HG03442 (cell line): ENCODE data around the gene FAHD1.
"Not testable (repeated sequence)": the region's sequence is repeated elsewhere in the genome, so short reads cannot be mapped to it uniquely, and the experiment has no call there.

Experiments used
- ATAC-seq: cut with Tn5 transposase; IDR thresholded peaks from one replicate; pipeline ENCODE4 v1.9.1; 2021; ENCODE audit warnings: mild to moderate bottlenecking, moderate library complexity; ENCODE audit not compliant: unreplicated experiment

The FAHD1 gene

DNA sequence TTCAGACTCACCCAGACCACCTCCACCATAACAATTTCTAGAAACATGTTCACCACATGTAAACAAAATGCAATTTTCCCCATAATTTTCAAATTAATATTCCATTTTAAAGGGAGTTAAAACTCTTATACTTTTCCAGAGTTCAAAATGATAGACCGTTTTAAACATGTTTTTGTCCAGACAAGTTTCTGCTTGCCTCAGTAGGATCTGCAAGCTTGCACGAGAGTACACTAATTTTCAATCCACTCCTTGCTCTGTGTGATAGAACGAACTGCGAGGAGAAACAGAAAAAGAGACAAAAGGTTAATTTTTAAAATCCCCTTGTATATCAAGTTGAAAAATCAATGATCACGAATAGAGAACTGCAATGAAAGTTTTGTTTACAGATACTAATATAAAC lies 7.1 kb downstream of the FAHD1 start:
- no peak for ATAC-seq

DNA sequence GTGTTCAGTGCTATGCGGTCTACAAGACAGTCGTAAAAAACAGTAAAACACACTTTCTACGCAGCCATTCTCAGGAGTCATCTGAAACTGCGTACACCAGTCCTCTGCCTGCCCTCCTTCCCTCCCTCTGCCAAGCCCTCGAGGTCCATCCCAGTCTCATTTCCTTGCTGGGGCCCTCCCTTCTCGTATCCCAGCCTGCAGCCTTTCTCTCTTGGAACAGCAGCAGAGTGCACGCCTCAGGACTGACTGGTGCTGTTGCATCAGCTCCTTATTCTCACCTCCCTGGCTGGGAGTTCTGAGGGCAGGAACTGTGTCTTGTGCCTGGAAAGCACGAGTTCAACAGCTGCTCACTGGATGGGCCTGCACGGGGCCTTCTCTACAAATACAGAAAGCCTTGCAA lies 12.5 kb downstream of the FAHD1 start:
- no peak for ATAC-seq

DNA sequence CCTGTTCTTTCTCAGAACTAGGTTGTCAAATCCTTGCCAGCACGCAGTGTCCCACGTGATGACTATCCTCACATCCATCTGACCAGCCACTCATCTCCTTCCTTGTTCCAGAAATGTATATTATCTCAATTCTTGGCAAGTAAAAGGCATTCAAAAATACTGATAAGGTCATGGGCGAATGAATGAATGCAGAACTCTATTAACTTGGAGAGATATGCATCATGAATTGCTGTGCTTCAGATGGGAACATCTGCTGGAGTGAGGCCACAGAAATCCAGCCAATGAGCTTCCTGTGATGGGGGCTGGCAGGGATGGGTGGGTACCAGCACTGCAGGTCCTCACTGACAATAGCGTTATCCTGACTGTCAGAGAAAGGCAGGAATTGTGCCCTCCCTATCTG lies 19.0 kb downstream of the FAHD1 start:
- ATAC-seq = no peak

DNA sequence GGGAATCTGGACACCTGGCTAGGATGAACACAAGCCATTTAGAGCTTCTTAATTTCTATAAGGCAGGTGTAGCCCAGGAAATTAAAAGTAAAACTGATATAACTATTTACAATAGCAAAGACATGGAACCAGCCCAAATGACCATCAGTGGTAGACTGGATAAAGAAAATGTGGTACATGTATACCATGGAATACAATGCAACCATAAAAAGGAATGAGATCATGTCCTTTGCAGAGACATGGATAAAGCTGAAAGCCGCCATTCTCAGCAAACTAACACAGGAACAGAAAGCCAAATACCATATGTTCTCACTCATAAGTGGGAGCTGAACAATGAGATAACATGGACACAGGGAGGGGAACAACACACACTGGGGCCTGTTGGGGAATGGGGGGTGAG lies 19.4 kb downstream of the FAHD1 start:
- ATAC-seq = no peak

DNA sequence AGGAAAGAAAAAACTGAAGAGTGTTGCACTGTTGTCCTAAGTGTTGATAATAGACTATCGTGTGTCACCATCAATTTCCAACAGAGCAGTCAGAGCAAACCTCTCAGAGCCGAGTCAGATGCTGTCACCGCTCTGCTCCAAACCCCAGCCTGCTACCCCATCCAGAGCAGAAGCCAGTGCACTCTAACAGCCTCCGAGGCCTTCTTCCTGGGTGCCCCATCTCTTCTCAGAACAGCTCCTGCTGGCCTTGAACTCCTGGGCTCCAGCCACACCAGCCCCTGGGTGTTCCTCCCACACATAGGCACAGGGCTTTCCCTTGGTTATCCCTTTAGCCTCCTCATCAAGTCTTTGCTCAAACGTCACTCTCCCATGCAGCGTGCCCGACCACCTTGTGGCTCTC lies 24.0 kb downstream of the FAHD1 start:
- no peak for ATAC-seq

DNA sequence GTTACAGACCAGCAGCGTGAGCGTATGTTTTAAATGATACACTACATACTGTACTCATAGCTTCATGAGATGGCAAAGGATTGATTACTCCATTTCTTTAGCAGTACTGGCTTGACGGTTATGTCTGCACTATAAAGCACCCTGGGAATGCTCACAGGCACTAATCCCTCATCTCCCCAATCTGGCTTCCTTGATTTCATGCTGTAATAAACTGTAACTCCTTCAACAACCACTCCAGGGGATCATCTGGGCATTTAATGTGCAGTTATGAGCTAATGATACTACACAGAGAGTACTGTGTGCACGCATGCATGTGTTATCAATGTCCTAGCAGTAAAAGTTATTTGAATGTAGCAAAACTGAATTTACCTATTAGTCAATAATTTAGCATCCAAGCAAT lies 24.8 kb downstream of the FAHD1 start:
- ATAC-seq = no peak

DNA sequence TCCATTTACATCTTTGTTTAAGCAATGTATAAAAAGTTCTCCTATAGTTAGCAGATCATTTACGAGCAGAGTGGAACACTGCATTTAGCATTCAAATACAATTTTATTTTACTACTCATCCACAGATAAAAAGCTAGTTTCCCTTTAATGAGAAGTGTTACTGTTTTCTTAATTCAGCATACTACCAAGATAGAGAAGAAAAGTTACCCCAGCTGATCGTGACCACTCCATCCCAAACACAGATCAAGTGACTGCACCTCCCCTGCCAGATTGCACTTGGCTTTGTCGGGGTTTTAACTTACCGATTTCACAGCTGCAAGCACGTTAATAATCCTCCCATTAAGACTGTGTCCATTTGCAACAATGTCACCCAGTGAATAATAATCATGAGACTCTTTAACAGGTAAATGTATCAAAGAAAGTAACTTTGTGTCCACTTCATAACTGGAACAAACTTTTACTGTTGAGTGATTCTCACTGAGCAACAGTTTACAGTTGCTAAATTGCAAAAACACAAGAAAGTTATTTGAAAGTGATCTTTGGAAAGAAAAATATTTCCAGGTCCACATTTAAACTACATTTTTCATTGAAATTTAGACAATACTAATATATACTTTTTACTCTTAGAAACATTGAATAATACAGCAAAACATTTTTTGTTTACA lies 30.6 kb downstream of the FAHD1 start:
- no peak for ATAC-seq

DNA sequence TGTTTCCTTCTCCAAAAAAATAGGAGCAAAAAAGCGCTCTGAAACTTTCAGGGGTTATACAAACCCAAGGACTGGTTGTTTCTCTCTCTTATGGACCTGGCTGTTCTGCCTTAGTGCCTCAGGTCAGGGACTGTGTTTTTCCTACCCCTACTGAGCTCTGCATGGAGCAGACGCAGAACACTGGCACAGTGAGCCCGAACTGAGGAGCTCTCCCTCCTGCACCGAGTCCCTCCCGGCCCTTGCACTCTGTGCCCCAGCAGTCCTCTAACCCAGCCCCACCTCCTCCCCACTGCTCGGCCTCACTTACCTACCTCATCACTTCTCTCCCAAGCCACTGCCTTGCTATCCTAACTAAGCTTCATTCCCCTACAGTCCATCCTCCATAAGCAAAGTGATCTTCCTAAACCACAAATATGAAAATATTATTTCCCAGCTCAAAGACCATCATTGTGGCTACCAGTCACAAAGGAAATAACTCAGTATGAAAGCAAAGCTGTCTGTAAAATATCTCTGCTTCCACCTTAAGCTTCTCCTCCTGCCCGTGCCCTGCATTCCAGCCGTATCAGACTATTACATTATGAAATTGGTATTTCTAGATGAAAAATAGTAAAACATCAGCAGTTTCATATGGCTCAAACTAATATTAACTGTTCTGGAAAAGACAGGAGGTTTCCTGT lies 31.3 kb downstream of the FAHD1 start:
- ATAC-seq = no peak

DNA sequence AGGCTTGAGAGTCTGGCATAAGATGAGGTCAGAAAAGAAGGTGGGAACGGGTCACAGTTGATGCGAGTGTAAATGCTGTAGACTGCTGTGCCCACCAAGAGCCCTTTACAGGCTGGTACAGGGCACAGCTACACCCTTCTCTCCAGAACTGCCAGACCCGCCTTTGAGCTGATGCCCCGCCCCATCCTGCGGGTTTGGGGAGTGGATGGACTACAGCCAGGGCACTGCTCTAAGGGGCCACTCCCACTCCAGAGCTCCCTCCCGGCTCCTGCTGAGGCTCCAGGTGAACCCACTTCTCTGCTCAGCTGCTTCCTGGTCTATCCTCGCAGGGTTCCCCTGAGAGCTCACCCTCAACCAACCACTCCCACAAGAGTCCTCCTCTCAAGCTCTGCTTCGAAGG lies 32.6 kb downstream of the FAHD1 start:
- ATAC-seq = no peak

DNA sequence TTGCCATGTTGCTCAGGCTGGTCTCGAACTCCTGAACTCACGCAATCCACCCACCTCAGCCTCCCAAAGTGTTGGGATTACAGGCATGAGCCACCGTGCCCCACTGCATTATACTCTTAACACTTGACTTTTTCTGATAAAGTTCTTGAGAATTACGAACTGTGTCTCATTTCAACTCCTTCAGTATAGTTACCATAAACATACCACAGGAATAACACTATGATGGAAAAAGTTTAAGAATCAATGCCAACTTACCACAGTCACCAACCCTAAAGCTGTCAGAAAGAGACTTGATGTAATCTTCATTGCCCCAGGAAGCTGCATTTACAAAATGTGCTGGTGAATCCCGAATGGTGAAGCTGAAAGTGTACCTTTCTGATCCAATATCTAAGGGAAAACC lies 34.7 kb downstream of the FAHD1 start:
- ATAC-seq = no peak

DNA sequence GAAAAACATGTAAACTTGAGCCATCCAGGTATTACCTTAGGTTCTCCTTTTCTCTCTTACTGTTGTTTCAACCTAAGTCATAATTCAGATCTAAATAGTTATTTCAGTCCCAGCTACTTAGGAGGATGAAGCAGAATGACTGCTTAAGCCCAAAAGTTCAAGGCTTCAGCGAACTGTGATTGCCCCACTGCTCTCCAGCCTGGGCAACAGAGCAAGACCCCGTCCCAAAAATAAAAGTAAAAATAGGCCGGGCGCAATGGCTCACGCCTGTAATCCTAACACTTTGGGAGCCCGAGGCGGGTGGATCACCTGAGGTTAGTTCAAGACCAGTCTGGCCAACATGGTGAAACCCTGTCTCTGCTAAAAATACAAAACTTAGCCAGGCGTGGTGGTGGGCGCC lies 35.4 kb downstream of the FAHD1 start:
- ATAC-seq = no peak

DNA sequence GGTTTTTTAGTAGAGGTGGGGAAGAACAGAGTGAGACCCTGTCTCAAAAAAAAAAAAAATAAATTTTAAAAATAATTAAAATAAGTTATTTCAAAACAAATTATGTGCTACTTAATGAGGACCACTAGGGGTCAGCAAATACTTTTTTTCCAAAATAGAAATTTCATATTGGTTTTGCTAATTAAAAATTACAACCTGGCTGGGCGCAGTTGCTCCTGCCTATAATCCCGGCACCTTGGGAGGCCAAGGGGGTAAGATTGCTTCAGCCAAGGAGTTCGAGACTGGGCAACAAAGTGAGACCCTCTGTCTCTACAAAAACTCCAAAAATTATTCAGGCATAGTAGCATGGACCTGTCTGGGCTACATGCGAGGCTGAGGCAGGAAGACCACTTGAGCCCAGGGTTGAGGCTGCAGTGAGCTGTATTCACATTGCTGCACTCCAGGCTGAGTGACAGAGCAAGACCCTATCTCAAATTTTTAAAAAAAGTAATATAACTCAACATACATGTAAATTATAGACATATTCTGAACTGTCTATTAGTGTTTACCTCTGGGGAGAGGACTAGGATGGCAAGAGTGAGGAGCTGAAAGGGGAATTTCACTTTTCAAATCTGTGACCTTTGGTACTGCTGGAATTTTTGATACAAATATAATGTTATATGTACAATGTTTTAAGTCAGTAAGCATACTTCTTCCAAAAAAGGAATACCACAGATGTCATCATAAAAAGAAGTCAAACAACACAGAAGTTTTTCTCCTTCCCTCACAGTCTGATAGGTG lies 36.9 kb downstream of the FAHD1 start:
- no peak for ATAC-seq

DNA sequence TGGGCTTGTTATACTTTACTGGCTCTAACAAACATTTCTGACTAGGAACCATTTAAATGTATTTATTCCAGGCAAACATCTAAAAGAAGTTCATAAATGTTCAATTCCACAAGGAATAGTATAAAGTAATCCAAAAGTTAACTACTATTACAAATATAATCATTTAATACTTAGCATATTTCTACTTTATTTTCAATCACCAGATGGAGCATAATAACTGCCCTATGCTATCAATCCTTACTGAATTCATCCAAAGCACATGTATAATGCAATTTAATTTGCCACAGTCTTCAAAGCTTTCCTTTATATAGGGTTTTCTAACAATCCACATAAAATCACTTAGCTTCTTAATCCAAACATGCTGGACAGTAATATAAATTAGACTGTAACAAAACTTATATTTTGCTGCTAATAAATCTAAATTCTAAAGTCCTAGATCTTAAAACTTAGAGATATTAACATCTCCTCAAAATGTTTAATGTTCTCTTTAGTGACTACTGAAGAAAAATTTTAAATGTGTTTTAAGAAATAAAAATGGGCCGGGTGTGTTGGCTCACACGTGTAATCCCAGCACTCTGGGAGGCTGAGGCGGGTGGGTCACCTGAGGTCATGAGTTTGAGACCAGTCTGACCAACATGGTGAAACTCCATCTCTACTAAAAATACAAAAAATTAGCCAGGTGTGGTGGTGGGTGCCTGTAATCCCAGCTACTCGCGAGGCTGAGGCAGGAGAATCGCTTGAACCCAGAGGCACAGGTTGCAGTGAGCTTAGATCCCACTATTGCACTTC lies 39.1 kb downstream of the FAHD1 start:
- no peak for ATAC-seq

DNA sequence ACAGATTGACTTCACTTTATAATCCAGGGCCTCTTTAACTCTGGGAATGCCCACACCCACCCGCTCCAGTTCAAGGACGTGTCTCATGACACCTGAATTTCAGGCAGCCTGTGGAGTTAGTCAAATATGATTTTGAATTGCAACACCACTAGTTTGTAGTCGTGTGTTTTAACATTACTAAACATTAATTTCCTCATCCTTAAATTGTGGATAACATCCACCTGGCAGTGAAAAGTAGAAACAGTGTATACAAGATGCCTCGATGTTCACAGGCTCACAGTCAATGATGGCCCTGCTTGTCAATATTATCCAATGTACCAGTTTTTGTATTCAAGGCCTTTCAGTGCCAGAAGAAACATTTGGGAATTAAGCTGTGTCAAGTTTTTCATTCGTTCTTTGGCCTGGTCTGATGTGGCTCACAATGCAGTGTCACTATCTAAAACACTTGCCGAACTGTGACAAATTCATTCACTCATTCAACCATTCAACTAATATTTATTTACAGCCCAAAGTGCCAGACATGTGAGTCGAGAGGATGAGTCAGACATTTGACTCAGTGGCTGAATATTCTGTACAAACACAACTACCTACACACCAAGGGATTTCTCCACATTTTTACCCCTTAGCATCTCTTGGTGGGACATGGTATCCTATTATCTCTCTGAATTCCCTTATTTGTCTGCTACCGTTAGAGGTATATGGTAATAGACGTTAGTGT lies 43.5 kb downstream of the FAHD1 start:
- no peak for ATAC-seq

DNA sequence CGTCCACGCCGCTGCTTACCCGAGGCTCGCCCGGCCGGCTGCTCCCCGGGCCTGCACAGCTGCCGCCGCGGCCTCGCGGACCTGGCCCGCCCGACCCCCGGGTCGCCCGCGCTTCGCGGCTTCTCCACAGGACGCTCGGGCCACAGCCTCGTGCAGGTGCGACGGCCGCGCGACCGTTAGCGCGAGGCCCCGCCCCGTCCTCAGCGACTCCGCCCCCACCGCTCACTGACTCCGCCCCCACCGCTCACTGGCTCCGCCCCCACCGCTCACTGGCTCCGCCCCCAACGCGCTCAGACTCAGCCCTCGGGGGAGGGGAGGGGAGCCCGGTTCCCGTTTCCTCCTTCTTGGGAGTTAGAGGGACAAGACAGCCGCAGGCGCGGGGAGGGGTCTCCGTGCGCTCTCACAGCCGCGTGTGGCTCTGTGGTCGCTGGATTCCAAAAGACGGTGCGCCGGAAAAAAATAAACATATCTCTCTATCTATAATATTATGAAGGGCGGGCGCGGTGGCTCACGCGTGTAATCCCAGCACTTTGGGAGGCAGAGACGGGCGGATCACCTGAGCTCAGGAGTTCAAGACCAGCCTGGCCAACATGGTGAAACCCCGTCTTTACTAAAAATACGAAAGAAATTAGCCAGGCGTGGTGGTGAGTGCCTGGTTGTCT lies 45.1 kb downstream of the FAHD1 start, which contains the start of gene MEIOB:
Gene MEIOB, minus strand, starts transcription at position 191 of the 662 bp plus-strand sequence. CDS start 3,989 bp downstream, outside the sequence.
- no peak for ATAC-seq

DNA sequence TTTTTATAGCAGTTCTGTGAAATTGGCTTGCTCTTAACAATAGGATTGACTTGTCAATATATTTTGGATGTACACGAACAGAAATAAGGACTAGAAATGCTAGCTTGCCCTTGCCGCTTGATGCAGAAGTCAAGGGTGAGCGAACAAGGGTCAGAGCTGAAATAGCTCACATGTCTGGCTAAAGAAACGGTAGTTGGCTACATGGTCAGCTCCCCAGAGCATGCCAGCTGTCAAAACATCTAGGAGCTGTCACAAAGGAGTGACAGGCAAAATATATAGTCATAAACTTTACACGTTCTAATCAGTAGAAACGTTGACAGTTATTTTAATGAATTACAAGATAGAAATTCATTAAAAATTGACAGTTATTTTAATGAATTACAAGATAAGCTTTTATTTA lies 47.8 kb downstream of the FAHD1 start:
- ATAC-seq = no peak

DNA sequence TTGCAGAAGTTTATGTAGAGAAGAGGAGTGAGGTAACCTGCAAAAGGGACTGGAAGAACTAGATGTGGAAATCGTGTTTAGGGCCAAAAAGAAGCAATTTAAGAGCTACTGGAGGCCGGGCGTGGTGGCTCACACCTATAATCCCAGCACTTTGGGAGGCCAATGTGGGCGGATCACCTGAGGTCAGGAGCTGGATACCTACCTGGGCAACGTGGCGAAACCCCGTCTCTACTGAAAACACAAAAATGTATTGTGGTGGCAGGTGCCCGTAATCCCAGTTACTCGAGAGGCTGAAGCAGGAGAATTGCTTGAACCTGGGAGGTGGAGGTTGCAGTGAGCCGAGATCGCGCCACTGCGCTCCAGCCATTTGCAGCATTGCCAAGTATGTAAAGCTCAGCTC lies 49.1 kb downstream of the FAHD1 start:
- not testable (repeated sequence) for ATAC-seq

DNA sequence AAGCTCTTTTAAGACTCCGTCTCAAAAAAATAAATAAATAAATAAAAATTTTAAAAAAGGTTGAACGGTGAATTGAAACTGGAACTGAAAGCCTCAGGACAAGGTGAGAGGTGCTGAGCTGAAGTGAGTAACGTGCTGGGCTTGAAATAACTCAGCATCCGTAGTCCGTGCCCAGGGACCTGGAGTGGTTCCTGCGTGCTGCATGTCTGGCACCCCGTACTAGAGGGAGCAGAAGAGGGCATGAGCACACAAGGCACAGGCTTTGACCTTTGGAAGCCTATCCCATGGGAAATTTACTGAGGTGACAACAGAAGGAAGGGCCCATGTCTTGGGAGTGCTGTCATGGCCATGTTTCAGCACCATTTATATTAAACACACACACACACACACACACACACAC lies 49.5 kb downstream of the FAHD1 start:
- ATAC-seq = no peak

DNA sequence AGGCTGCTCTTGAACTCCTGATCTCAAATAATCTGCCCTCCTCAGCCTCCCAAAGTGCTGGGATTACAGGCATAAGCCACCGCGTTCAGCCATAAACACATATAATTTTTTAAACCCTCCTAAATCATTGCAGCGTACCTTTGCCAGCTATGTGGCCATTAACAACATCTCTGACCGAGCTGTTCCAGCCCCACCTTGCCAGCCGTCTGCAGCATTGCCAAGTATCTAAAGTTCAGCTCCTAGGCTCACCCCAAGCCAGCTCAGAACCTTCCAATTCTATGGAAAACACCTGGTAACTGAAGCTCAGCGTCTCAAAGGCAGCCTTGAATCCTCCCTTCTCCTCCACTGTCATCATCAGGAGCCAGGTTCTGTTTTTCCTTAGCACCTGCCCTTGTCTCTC lies 50.1 kb downstream of the FAHD1 start:
- no peak for ATAC-seq

DNA sequence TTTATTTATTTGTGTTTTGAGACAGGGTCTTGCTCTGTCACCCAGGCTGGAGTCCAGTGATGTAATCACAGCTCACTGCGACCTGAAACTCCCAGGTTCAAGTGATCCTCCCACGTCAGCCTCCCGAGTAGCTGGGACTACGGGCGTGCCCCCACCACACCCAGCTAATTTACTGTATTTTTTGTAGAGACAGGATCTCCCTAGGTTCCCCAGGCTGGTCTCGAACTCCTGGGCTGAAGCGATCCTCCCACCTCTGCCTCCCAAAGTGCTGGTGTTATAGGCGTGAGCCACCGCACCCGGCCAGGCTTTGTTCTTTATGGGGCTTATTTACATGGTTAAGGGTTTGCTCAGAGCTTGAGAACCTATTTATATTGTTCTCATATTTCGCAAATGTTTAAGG lies 50.8 kb downstream of the FAHD1 start:
- no peak for ATAC-seq
